ENCODE results near the gene NOP14. TPM values are rescaled to one million over a fixed set of nuclear protein-coding genes. Genes with fewer than 3 reads are reported as not detected.
A peak's percentile ranks its signal among the peaks of the same experiment; 100 is the strongest.

The NOP14 gene
- total and polyA plus RNA-seq, 2 experiments from 2014 or later: 29.9 to 38.7 TPM

DNA sequence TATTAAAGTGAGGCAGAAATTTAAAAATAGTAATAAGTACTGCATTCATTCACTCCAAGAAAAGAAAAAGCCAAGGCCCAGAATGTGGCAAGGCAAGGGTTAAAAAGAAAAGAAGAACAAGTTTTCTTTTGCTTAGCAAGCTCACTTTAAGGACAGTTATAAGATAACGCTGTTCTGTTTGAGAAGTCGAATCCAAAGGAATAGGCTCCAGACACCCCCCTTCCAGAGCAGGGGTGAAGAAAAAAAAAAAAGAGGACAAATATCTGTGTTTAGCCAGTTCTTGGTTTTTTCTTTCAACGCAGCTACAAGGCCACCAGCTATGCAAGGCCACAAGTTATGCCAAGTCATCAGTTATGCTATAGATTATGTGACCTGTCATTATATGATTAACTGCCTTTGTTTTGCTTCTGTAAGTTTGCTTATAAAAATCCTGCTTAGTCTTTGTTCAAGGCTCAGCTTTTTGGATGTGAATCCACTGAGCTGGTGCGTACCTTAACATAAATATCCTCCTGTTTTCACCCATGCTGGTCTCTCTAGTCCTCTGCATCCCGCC lies 1.6 kb upstream of the NOP14 start:
- no peaks in the 10 kb centered on the region for H3K9me2 ChIP-seq (ENCODE audit: insufficient read depth)
- ATAC-seq (no peak), DNase-seq (ENCODE audit: low spot score) (no peak)
- Mint-ChIP-seq H3K4me1 (peaks cover 18% of the 10 kb centered on the region), H3K4me3 (peak overlapping the region; percentile 89), H3K27ac (no peak overlapping the region), H3K27me3 (ENCODE audit: insufficient read depth, low read depth, poor library complexity) (peaks cover 10% of the 10 kb centered on the region), H3K36me3 (ENCODE audit: low read depth) (peaks cover 10% of the 10 kb centered on the region), H3K9me3 (peaks cover 4% of the 10 kb centered on the region; the same call in 1 of the 3 replicates)
- peaks cover 7% of the 10 kb centered on the region; the same call in 1 of the 2 replicates for H4K20me1 ChIP-seq (replicated peaks; ENCODE audit: insufficient read depth)
- H3K4me2 ChIP-seq: peak overlapping the region; percentile 90
- H3F3A ChIP-seq (replicated peaks; ENCODE audit: low read depth): peaks cover 14% of the 10 kb centered on the region
- peaks cover 11% of the 10 kb centered on the region for H3K27me3 ChIP-seq (ENCODE audit: insufficient read depth)
- TF ChIP-seq ZNF331 (CRISPR knock-in tag; IDR thresholded peaks at IDR 0.05; ENCODE audit: low read depth) (no peak), EZH2 (IDR thresholded peaks at IDR 0.05; ENCODE audit: low read depth, unreplicated experiment) (no peak), CTCF (conservative IDR thresholded peaks at IDR 0.05; ENCODE audit: low read depth in 2 of 2) (no peak), JUNB (IDR thresholded peaks at IDR 0.05; ENCODE audit: unreplicated experiment) (no peak), ZNF114 (CRISPR knock-in tag; IDR thresholded peaks at IDR 0.05) (no peak), ZNF462 (CRISPR knock-in tag; IDR thresholded peaks at IDR 0.05) (no peak), NANOG (IDR thresholded peaks at IDR 0.05; ENCODE audit: borderline replicate concordance) (no peak), CREB1 (CRISPR knock-in tag; IDR thresholded peaks at IDR 0.05; ENCODE audit: low read depth) (no peak), EZH2phosphoT487 (IDR thresholded peaks at IDR 0.05; ENCODE audit: unreplicated experiment) (no peak), STAT1 (IDR thresholded peaks at IDR 0.05; ENCODE audit: unreplicated experiment) (no peak), ETS1 (IDR thresholded peaks at IDR 0.05) (no peak), POLR2AphosphoS5 (IDR thresholded peaks at IDR 0.05; ENCODE audit: low read depth) (no peak)
- TF ChIP-seq, protein P1, sequence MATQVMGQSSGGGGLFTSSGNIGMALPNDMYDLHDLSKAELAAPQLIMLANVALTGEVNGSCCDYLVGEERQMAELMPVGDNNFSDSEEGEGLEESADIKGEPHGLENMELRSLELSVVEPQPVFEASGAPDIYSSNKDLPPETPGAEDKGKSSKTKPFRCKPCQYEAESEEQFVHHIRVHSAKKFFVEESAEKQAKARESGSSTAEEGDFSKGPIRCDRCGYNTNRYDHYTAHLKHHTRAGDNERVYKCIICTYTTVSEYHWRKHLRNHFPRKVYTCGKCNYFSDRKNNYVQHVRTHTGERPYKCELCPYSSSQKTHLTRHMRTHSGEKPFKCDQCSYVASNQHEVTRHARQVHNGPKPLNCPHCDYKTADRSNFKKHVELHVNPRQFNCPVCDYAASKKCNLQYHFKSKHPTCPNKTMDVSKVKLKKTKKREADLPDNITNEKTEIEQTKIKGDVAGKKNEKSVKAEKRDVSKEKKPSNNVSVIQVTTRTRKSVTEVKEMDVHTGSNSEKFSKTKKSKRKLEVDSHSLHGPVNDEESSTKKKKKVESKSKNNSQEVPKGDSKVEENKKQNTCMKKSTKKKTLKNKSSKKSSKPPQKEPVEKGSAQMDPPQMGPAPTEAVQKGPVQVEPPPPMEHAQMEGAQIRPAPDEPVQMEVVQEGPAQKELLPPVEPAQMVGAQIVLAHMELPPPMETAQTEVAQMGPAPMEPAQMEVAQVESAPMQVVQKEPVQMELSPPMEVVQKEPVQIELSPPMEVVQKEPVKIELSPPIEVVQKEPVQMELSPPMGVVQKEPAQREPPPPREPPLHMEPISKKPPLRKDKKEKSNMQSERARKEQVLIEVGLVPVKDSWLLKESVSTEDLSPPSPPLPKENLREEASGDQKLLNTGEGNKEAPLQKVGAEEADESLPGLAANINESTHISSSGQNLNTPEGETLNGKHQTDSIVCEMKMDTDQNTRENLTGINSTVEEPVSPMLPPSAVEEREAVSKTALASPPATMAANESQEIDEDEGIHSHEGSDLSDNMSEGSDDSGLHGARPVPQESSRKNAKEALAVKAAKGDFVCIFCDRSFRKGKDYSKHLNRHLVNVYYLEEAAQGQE (IDR thresholded peaks at IDR 0.05; ENCODE audit: unreplicated experiment): no peak
- no peak overlapping the region for H2AFZ ChIP-seq
- peak overlapping the region; percentile 76 for H3K4me3 ChIP-seq
- no peak overlapping the region for H3K27ac ChIP-seq (ENCODE audit: low read depth)
- H3K79me2 ChIP-seq (replicated peaks; ENCODE audit: insufficient read depth): peaks cover 23% of the 10 kb centered on the region
- H3K4me1 ChIP-seq (ENCODE audit: insufficient read depth): 0 out of 2 replicates have a peak, but pooled peaks cover 3% of the 10 kb centered on the region
- no peaks in the 10 kb centered on the region for H3K36me3 ChIP-seq (ENCODE audit: insufficient read depth)

Data from GM23338 (cell line).